Hepatocyte (in vitro differentiated cells): ENCODE data around the gene SEMA4A. TPM values are rescaled to one million over a fixed set of nuclear protein-coding genes. Genes with fewer than 3 reads are reported as not detected.
A peak's percentile ranks its signal among the peaks of the same experiment; 100 is the strongest.

Experiments
- DNase-seq: peaks from one replicate; pipeline ENCODE4 v3.0.0-alpha.2; 2016; ENCODE audit warnings: low spot score
- H2AFZ ChIP-seq: fragments of 200-600 bp; sonication (generic); 2 replicates; pipeline ENCODE4 v1.6.0; 2016; ENCODE audit warnings: antibody characterized with exemption, mild to moderate bottlenecking
- H3K27ac ChIP-seq: fragments of 200-600 bp; sonication (generic); 2 replicates; pipeline ENCODE4 v1.5.1; 2016; ENCODE audit warnings: mild to moderate bottlenecking
- H3K27me3 ChIP-seq: fragments of 200-600 bp; sonication (generic); 2 replicates; pipeline ENCODE4 v1.6.1; 2016
- H3K36me3 ChIP-seq: fragments of 200-600 bp; sonication (generic); replicated peaks from 2 replicates; pipeline ENCODE4 v1.5.1; 2016; ENCODE audit warnings: low read depth; ENCODE audit not compliant: insufficient read depth
- H3K4me1 ChIP-seq: fragments of 200-600 bp; sonication (generic); 2 replicates; pipeline ENCODE4 v1.5.1; 2016; ENCODE audit warnings: mild to moderate bottlenecking, moderate library complexity; ENCODE audit not compliant: insufficient read depth
- H3K4me2 ChIP-seq: fragments of 200-600 bp; sonication (generic); 2 replicates; pipeline ENCODE4 v1.6.0; 2016
- H3K4me3 ChIP-seq: fragments of 200-600 bp; sonication (generic); 2 replicates; pipeline ENCODE4 v1.5.1; 2016; ENCODE audit warnings: mild to moderate bottlenecking
- H3K79me2 ChIP-seq: fragments of 200-600 bp; sonication (generic); 2 replicates; pipeline ENCODE4 v1.6.0; 2017; ENCODE audit warnings: mild to moderate bottlenecking
- H3K9me2 ChIP-seq: fragments of 200-600 bp; sonication (generic); replicated peaks from 2 replicates; pipeline ENCODE4 v1.6.0; 2017; ENCODE audit warnings: mild to moderate bottlenecking; ENCODE audit not compliant: insufficient read depth
- H3K9me3 ChIP-seq: fragments of 200-600 bp; sonication (generic); 2 replicates; pipeline ENCODE4 v1.5.1; 2016; ENCODE audit warnings: low read depth, mild to moderate bottlenecking
- H4K20me1 ChIP-seq: fragments of 200-600 bp; sonication (generic); 2 replicates; pipeline ENCODE4 v1.6.0; 2016; ENCODE audit warnings: mild to moderate bottlenecking; ENCODE audit not compliant: insufficient read depth, poor library complexity, severe bottlenecking
- CTCF ChIP-seq: fragments of 200-600 bp; sonication (generic); IDR thresholded peaks from 2 replicates; pipeline ENCODE4 v1.5.1; 2016; ENCODE audit warnings: antibody characterized with exemption, mild to moderate bottlenecking; ENCODE audit not compliant: poor library complexity
- EZH2 ChIP-seq: fragments of 200-600 bp; sonication (generic); IDR thresholded peaks from 2 replicates; pipeline ENCODE4 v1.6.1; 2016; ENCODE audit warnings: antibody characterized with exemption, mild to moderate bottlenecking, borderline replicate concordance
- EZH2phosphoT487 ChIP-seq: fragments of 200-600 bp; sonication (generic); IDR thresholded peaks from one replicate; pipeline ENCODE4 v1.6.1; 2018; ENCODE audit warnings: antibody characterized with exemption, mild to moderate bottlenecking, low read depth, moderate library complexity; ENCODE audit not compliant: unreplicated experiment, severe bottlenecking
- WGBS: methylation state at CpG from one replicate; pipeline ENCODE4 v1.1.6; 2016; ENCODE audit warnings: low lambda C conversion rate; ENCODE audit errors: missing lambda C conversion rate; 5-methylcytosine and 5-hydroxymethylcytosine counted together
- polyA plus RNA-seq: library from polyadenylated mRNA; unstranded; fragments of >200 nt; fragmentation: Nextera tagmentation; extraction: Ambion mirVana; gene quantifications from 2 replicates; pipeline ENCODE4 v1.2.1, GENCODE V29; 2016
- total RNA-seq: library from RNA; depleted of rRNA; stranded (reverse); fragments of >200 nt; gene quantifications from 2 replicates; pipeline ENCODE4 v1.2.3, GENCODE V29; 2014

SEMA4A gene
- total and polyA plus RNA-seq, 2 experiments from 2014 or later, result 1.3 to 2.1 TPM

- Histone ChIP-seq H4K20me1 (no peaks in the 10 kb centered on the region), H3K9me3 (no peaks in the 10 kb centered on the region), H3K36me3 (no peaks in the 10 kb centered on the region), H3K9me2 (no peaks in the 10 kb centered on the region), H3K27ac (no peak overlapping the region), H3K4me1 (peaks cover 10% of the 10 kb centered on the region), H3K4me2 (no peak overlapping the region), H2AFZ (no peak overlapping the region), H3K27me3 (no peaks in the 10 kb centered on the region), H3K79me2 (no peaks in the 10 kb centered on the region), H3K4me3 (no peak overlapping the region)
- no peak for DNase-seq
- TF ChIP-seq EZH2 (no peak), EZH2phosphoT487 (no peak), CTCF (no peak)
- WGBS, result 83% methylated on average over 5 of the region's 5 CpGs
Measured at GRCh38 chr1:156157966-156158365, 4.6 kb downstream of the SEMA4A start.

DNA sequence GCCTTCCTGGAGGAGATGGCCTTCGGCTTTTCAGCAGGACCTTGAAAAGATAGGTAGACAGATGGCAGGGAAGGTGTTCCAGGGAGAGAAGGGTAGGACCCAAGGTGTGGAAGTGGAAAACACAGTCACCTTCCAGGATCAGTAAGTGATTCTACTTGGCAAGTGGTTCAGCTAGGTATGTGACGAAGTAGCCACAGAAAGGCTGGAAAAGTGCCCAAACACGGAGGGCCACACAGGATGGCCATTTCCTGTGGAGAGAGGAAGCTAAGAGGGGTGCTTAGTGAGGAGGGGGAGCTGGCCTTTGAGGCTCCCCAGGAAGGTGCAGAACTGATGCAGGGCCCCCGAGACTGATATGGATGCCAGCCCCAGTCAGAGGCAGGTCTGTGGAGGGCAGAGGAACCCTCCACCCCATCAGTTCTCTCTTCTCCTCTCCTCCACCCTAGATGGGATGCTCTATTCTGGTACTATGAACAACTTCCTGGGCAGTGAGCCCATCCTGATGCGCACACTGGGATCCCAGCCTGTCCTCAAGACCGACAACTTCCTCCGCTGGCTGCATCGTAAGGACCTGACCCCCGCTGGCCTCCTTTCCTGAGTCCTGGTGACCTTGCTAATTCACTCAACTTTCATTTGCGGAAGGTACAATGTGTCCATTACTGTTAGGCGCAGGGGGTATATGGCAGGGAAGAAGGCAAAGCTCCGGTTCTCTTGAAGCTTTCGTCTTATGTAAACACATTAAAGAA, 6.8 kb downstream of the SEMA4A start:
- H3K4me3 ChIP-seq, result no peak overlapping the region
- no peak for TF ChIP-seq EZH2
- TF ChIP-seq CTCF, result no peak
- no peak for TF ChIP-seq EZH2phosphoT487
- H3K36me3 ChIP-seq, result no peaks in the 10 kb centered on the region
- peak overlapping the region; percentile 82 for H3K4me2 ChIP-seq
- peaks cover 10% of the 10 kb centered on the region for H3K4me1 ChIP-seq
- no peaks in the 10 kb centered on the region for H3K27me3 ChIP-seq
- DNase-seq, result no peak
- H2AFZ ChIP-seq, result peak overlapping the region; percentile 87
- WGBS, result 73% methylated on average over 13 of the region's 13 CpGs
- no peaks in the 10 kb centered on the region for H4K20me1 ChIP-seq
- no peaks in the 10 kb centered on the region for H3K9me2 ChIP-seq
- H3K27ac ChIP-seq, result peak overlapping the region; percentile 74
- H3K79me2 ChIP-seq, result no peaks in the 10 kb centered on the region
- no peaks in the 10 kb centered on the region for H3K9me3 ChIP-seq

- Histone ChIP-seq H3K4me2 (peak overlapping the region; percentile 82), H3K9me2 (no peaks in the 10 kb centered on the region), H4K20me1 (no peaks in the 10 kb centered on the region), H3K9me3 (no peaks in the 10 kb centered on the region), H3K4me3 (no peak overlapping the region), H2AFZ (peak overlapping the region; percentile 87), H3K36me3 (no peaks in the 10 kb centered on the region), H3K4me1 (peaks cover 10% of the 10 kb centered on the region), H3K27ac (peak overlapping the region; percentile 74), H3K79me2 (no peaks in the 10 kb centered on the region), H3K27me3 (no peaks in the 10 kb centered on the region)
- DNase-seq, result peak; percentile 85
- TF ChIP-seq EZH2phosphoT487 (no peak), CTCF (no peak), EZH2 (no peak)
- 7% methylated on average over 15 of the region's 22 CpGs for WGBS
Measured at GRCh38 chr1:156160743-156161171, 7.4 kb downstream of the SEMA4A start.
